ENCODE measurements around the gene JMJD7.

DNA sequence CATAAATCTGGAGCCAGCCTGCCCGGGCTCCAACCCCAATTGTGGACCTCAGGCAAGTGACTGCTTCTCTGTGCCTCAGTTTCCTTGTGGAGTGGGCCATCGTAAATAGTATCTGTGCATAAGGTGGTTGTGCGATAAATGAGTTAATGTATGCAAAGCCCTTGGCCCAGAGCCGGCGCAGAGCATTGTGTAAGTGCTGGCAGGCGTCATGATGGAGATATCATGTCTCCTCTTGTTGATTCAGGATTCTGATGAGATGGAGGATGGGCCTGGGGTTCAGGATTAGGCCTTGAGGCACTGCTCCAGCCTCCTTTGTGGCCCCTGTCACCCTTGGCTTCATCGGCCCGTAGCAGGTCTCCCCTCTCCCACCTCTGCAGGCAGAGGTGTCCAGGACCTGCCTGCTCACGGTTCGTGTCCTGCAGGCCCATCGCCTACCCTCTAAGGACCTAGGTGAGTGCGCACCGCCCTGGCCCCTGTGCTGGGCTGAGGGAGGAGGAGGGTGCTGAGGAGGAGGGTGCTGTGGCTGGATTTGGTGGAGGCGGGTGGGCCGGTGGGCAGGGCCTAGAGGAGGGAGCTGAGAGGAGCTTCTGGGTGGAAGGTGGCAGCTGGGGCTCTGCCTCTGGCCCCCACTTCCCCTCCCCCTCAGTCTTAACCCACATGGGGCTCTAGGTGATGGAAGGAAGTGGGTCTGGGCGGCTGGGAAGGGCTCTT, 12.0 kb downstream of the JMJD7 start:
- TF ChIP-seq, protein P1, sequence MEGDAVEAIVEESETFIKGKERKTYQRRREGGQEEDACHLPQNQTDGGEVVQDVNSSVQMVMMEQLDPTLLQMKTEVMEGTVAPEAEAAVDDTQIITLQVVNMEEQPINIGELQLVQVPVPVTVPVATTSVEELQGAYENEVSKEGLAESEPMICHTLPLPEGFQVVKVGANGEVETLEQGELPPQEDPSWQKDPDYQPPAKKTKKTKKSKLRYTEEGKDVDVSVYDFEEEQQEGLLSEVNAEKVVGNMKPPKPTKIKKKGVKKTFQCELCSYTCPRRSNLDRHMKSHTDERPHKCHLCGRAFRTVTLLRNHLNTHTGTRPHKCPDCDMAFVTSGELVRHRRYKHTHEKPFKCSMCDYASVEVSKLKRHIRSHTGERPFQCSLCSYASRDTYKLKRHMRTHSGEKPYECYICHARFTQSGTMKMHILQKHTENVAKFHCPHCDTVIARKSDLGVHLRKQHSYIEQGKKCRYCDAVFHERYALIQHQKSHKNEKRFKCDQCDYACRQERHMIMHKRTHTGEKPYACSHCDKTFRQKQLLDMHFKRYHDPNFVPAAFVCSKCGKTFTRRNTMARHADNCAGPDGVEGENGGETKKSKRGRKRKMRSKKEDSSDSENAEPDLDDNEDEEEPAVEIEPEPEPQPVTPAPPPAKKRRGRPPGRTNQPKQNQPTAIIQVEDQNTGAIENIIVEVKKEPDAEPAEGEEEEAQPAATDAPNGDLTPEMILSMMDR (IDR thresholded peaks at IDR 0.05), result no peak
- no peak for TF ChIP-seq POLR2A (IDR thresholded peaks at IDR 0.05)

Data from thyroid gland (tissue), 4 donors.